ENCODE data around the gene PTTG1. TPM values are rescaled to one million over a fixed set of nuclear protein-coding genes. Genes with fewer than 3 reads are reported as not detected.

Gene PTTG1
- total and polyA plus RNA-seq, 2 of the 8 experiments (the other 6 are each of a cell fraction or from before 2014, with no cell fraction given): 240 to 478 TPM

DNA sequence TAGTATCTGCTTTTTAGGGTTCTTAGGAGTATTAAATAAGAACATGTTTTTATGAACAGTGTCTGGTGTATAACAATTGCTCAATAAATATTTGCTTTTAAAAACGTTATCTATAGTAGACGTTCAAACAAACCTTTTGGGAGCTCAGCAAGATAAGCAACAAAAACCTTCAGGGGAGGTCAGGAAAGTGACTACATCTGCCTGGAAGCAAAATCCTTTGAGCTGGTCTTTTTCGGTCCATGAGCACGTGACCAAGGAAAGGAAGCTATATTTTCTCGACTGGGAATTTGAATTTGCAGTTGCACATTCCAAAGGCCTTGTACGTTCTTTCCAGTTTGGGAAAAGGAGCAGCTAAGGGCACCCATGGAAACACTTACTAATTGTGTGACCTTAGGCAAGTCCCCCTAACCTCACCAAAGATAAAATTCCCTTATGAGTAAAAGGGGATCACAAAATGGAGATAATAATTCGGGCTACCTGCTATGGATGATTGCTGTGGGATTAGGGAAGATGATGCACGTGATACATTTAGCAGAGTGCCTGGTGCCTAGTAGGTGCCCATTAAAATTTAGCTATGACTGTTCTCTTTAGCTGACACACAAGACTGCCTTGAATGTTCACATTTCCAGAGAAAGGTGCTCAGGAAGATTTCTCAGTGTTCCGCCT lies 45.4 kb downstream of the PTTG1 start (continued):
- no peak for TF ChIP-seq EZH2 (IDR thresholded peaks at IDR 0.05; ENCODE audit: low read depth, low read length, severe bottlenecking)
- TF ChIP-seq, protein P1, sequence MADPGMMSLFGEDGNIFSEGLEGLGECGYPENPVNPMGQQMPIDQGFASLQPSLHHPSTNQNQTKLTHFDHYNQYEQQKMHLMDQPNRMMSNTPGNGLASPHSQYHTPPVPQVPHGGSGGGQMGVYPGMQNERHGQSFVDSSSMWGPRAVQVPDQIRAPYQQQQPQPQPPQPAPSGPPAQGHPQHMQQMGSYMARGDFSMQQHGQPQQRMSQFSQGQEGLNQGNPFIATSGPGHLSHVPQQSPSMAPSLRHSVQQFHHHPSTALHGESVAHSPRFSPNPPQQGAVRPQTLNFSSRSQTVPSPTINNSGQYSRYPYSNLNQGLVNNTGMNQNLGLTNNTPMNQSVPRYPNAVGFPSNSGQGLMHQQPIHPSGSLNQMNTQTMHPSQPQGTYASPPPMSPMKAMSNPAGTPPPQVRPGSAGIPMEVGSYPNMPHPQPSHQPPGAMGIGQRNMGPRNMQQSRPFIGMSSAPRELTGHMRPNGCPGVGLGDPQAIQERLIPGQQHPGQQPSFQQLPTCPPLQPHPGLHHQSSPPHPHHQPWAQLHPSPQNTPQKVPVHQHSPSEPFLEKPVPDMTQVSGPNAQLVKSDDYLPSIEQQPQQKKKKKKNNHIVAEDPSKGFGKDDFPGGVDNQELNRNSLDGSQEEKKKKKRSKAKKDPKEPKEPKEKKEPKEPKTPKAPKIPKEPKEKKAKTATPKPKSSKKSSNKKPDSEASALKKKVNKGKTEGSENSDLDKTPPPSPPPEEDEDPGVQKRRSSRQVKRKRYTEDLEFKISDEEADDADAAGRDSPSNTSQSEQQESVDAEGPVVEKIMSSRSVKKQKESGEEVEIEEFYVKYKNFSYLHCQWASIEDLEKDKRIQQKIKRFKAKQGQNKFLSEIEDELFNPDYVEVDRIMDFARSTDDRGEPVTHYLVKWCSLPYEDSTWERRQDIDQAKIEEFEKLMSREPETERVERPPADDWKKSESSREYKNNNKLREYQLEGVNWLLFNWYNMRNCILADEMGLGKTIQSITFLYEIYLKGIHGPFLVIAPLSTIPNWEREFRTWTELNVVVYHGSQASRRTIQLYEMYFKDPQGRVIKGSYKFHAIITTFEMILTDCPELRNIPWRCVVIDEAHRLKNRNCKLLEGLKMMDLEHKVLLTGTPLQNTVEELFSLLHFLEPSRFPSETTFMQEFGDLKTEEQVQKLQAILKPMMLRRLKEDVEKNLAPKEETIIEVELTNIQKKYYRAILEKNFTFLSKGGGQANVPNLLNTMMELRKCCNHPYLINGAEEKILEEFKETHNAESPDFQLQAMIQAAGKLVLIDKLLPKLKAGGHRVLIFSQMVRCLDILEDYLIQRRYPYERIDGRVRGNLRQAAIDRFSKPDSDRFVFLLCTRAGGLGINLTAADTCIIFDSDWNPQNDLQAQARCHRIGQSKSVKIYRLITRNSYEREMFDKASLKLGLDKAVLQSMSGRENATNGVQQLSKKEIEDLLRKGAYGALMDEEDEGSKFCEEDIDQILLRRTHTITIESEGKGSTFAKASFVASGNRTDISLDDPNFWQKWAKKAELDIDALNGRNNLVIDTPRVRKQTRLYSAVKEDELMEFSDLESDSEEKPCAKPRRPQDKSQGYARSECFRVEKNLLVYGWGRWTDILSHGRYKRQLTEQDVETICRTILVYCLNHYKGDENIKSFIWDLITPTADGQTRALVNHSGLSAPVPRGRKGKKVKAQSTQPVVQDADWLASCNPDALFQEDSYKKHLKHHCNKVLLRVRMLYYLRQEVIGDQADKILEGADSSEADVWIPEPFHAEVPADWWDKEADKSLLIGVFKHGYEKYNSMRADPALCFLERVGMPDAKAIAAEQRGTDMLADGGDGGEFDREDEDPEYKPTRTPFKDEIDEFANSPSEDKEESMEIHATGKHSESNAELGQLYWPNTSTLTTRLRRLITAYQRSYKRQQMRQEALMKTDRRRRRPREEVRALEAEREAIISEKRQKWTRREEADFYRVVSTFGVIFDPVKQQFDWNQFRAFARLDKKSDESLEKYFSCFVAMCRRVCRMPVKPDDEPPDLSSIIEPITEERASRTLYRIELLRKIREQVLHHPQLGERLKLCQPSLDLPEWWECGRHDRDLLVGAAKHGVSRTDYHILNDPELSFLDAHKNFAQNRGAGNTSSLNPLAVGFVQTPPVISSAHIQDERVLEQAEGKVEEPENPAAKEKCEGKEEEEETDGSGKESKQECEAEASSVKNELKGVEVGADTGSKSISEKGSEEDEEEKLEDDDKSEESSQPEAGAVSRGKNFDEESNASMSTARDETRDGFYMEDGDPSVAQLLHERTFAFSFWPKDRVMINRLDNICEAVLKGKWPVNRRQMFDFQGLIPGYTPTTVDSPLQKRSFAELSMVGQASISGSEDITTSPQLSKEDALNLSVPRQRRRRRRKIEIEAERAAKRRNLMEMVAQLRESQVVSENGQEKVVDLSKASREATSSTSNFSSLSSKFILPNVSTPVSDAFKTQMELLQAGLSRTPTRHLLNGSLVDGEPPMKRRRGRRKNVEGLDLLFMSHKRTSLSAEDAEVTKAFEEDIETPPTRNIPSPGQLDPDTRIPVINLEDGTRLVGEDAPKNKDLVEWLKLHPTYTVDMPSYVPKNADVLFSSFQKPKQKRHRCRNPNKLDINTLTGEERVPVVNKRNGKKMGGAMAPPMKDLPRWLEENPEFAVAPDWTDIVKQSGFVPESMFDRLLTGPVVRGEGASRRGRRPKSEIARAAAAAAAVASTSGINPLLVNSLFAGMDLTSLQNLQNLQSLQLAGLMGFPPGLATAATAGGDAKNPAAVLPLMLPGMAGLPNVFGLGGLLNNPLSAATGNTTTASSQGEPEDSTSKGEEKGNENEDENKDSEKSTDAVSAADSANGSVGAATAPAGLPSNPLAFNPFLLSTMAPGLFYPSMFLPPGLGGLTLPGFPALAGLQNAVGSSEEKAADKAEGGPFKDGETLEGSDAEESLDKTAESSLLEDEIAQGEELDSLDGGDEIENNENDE (IDR thresholded peaks at IDR 0.05; ENCODE audit: insufficient replicate concordance, low read length): no peak
